ENCODE data around the gene PLEKHO2. TPM values are rescaled to one million over a fixed set of nuclear protein-coding genes. Genes with fewer than 3 reads are reported as not detected.

Gene PLEKHO2
- total RNA-seq, 1 experiment from 2014 or later, result 7.9 TPM

DNA sequence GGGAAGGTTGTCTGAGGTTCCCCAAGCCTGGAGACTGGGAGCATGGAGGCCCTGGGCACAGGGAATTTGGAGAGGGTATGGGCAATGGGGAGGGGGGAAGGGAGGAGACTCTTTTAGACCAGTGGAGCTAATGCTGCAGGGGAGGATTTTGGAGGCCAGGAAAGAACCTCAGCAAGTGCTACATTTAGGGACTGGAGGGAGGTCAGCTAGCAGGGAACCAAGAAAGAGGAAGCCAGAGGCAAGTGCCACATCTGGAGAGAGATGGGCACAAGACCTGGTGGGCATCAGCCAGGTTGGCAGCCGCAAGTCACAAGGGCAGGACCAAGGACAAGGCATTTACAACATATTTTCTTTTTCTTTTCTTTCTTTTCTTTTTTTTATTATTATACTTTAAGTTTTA lies 20.7 kb downstream of the PLEKHO2 start:
- CTCF ChIA-PET, result no interaction called here
- H3K27ac ChIP-seq, result no peak overlapping the region
- H3K9me3 ChIP-seq (ENCODE audit: insufficient read depth, low read depth), result no peaks in the 10 kb centered on the region
- no peaks in the 10 kb centered on the region for H3K36me3 ChIP-seq (ENCODE audit: low read depth)
- H3K9me2 ChIP-seq (ENCODE audit: insufficient read depth), result no peaks in the 10 kb centered on the region
- DNase-seq, result no peak
- no peaks in the 10 kb centered on the region for H3F3A ChIP-seq (ENCODE audit: insufficient read depth, low read depth)
- no TSS peak for BruUV-seq (replicated peaks)
- intact Hi-C loops (cut with micrococcal nuclease; ENCODE audit: unreplicated experiment), result no loop called here
- H3K27me3 ChIP-seq (ENCODE audit: insufficient read depth, low read depth), result no peaks in the 10 kb centered on the region
- H3K4me2 ChIP-seq, result no peak overlapping the region
- H3K4me1 ChIP-seq (replicated peaks; ENCODE audit: insufficient read depth), result no peaks in the 10 kb centered on the region
- no peak overlapping the region for H2AFZ ChIP-seq
- TF ChIP-seq CTCF (conservative IDR thresholded peaks at IDR 0.05), result no peak
- TF ChIP-seq EZH2 (IDR thresholded peaks at IDR 0.05; ENCODE audit: low read depth), result no peak
- POLR2A ChIA-PET (ENCODE audit: unreplicated experiment), result no interaction called here
- H3K79me2 ChIP-seq (ENCODE audit: low read depth), result no peaks in the 10 kb centered on the region
- no peak overlapping the region for H3K4me3 ChIP-seq
- no peaks in the 10 kb centered on the region for H4K20me1 ChIP-seq (ENCODE audit: insufficient read depth)

DNA sequence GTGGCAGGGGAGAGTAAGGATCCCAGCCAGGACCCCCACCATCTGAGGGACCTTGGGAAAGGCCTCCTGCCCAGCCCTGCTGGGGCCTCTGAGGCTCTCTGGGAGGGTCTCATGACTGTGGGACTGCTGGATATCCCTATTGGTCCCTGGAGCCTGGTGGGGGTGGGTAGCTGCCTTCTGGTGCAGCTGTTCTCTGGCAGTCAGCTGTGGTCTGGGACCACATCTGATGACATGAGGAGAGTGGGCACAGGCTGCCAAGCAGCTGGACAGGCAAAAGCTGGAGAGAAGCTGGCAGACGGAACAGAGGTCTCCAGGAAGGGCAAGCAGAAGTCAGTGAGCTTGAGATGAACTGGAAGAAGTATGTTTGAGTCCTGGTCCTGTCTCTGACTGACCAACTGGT lies 22.4 kb downstream of the PLEKHO2 start:
- TF ChIP-seq EZH2 (IDR thresholded peaks at IDR 0.05; ENCODE audit: low read depth) (no peak), CTCF (conservative IDR thresholded peaks at IDR 0.05) (no peak)
- no peak overlapping the region for H3K4me2 ChIP-seq
- BruUV-seq (replicated peaks), result no TSS peak

GRCh38 chr15:64865126-64865997 lies 23.6 kb downstream of the PLEKHO2 start:
- Histone ChIP-seq H3F3A (ENCODE audit: insufficient read depth, low read depth) (no peaks in the 10 kb centered on the region), H2AFZ (no peak overlapping the region), H3K79me2 (ENCODE audit: low read depth) (no peaks in the 10 kb centered on the region), H3K27me3 (ENCODE audit: insufficient read depth, low read depth) (no peaks in the 10 kb centered on the region), H3K4me3 (no peak overlapping the region), H3K36me3 (ENCODE audit: low read depth) (no peaks in the 10 kb centered on the region), H3K27ac (no peak overlapping the region), H3K9me3 (ENCODE audit: insufficient read depth, low read depth) (no peaks in the 10 kb centered on the region), H3K4me2 (no peak overlapping the region), H4K20me1 (ENCODE audit: insufficient read depth) (no peaks in the 10 kb centered on the region), H3K9me2 (ENCODE audit: insufficient read depth) (no peaks in the 10 kb centered on the region), H3K4me1 (replicated peaks; ENCODE audit: insufficient read depth) (no peaks in the 10 kb centered on the region)
- ChIA-PET CTCF (no interaction called here), POLR2A (ENCODE audit: unreplicated experiment) (no interaction called here)
- TF ChIP-seq CTCF (conservative IDR thresholded peaks at IDR 0.05), result no peak
- no peak for TF ChIP-seq EZH2 (IDR thresholded peaks at IDR 0.05; ENCODE audit: low read depth)
- BruUV-seq (replicated peaks), result no TSS peak
- DNase-seq, result no peak
- intact Hi-C loops (cut with micrococcal nuclease; ENCODE audit: unreplicated experiment), result no loop called here

More for the DNA sequence above, 22.4 kb downstream of the PLEKHO2 start:
- H3K9me3 ChIP-seq (ENCODE audit: insufficient read depth, low read depth), result no peaks in the 10 kb centered on the region
- no peak for DNase-seq
- no peaks in the 10 kb centered on the region for H3K4me1 ChIP-seq (replicated peaks; ENCODE audit: insufficient read depth)
- no peaks in the 10 kb centered on the region for H3K9me2 ChIP-seq (ENCODE audit: insufficient read depth)
- H3K36me3 ChIP-seq (ENCODE audit: low read depth), result no peaks in the 10 kb centered on the region
- no peak overlapping the region for H2AFZ ChIP-seq
- ChIA-PET POLR2A (ENCODE audit: unreplicated experiment) (interaction anchor here (0.5 kb wide), 1 partner anchor 18 kb away, joined by 3 read pairs; no protein-coding TSS in a partner anchor), CTCF (no interaction called here)
- intact Hi-C loops (cut with micrococcal nuclease; ENCODE audit: unreplicated experiment), result no loop called here
- no peaks in the 10 kb centered on the region for H4K20me1 ChIP-seq (ENCODE audit: insufficient read depth)
- no peak overlapping the region for H3K27ac ChIP-seq
- H3K27me3 ChIP-seq (ENCODE audit: insufficient read depth, low read depth), result no peaks in the 10 kb centered on the region
- H3K79me2 ChIP-seq (ENCODE audit: low read depth), result no peaks in the 10 kb centered on the region
- no peak overlapping the region for H3K4me3 ChIP-seq
- H3F3A ChIP-seq (ENCODE audit: insufficient read depth, low read depth), result no peaks in the 10 kb centered on the region

Data from PC-9 (cell line).